Astrocyte (in vitro differentiated cells and primary cell): ENCODE results near the gene TNNI2. TPM values are rescaled to one million over a fixed set of nuclear protein-coding genes. Genes with fewer than 3 reads are reported as not detected.

ENCODE experiments used
- DNase-seq: peaks from one replicate; pipeline ENCODE4 v3.0.0-alpha.2; 2010; ENCODE audit warnings: low read depth
- FAIRE-seq: peaks from 2 replicates; lab custom pipeline; 2011; peaks lifted over from hg19 to GRCh38; lab: Jason Lieb, UNC
- H2AFZ ChIP-seq: 2 replicates; pipeline ENCODE4 v1.6.0; 2012; ENCODE audit warnings: low read depth, low read length, inconsistent platforms
- H3K27ac ChIP-seq: 2 replicates; pipeline ENCODE4 v1.5.1; 2011; ENCODE audit warnings: low read depth, low read length, inconsistent platforms
- H3K27me3 ChIP-seq: 2 replicates; pipeline ENCODE4 v1.6.0; 2011; ENCODE audit warnings: low read length, inconsistent platforms; ENCODE audit not compliant: insufficient read depth
- H3K36me3 ChIP-seq: 2 replicates; pipeline ENCODE4 v1.5.1; 2011; ENCODE audit warnings: low read length, inconsistent platforms; ENCODE audit not compliant: insufficient read depth
- H3K4me1 ChIP-seq: 2 replicates; pipeline ENCODE4 v1.5.1; 2011; ENCODE audit warnings: low read length, inconsistent platforms; ENCODE audit not compliant: insufficient read depth
- H3K4me2 ChIP-seq: 2 replicates; pipeline ENCODE4 v1.6.0; 2012; ENCODE audit warnings: low read length, inconsistent platforms
- H3K4me3 ChIP-seq: 2 replicates; pipeline ENCODE4 v1.5.1; 2011; ENCODE audit warnings: low read depth, mild to moderate bottlenecking, low read length, inconsistent platforms; ENCODE audit not compliant: insufficient read depth
- H3K79me2 ChIP-seq: 2 replicates; pipeline ENCODE4 v1.6.0; 2012; ENCODE audit warnings: mild to moderate bottlenecking, low read length, inconsistent platforms; ENCODE audit not compliant: insufficient read depth
- H3K9ac ChIP-seq: 2 replicates; pipeline ENCODE4 v1.6.0; 2012; ENCODE audit warnings: mild to moderate bottlenecking, low read length, inconsistent platforms
- H3K9me3 ChIP-seq: 2 replicates; pipeline ENCODE4 v1.5.1; 2012; ENCODE audit warnings: low read depth, mild to moderate bottlenecking, low read length, inconsistent platforms; ENCODE audit not compliant: insufficient read depth
- H4K20me1 ChIP-seq: 2 replicates; pipeline ENCODE4 v1.6.0; 2012; ENCODE audit warnings: low read length, inconsistent platforms; ENCODE audit not compliant: insufficient read depth
- H3K27ac Mint-ChIP-seq: one replicate; pipeline ENCODE4 v1.8.0; 2021; ENCODE audit warnings: mild to moderate bottlenecking, mixed read lengths; ENCODE audit not compliant: unreplicated experiment
- H3K27me3 Mint-ChIP-seq: one replicate; pipeline ENCODE4 v1.8.0; 2021; ENCODE audit warnings: low read depth, mixed read lengths; ENCODE audit not compliant: unreplicated experiment
- H3K36me3 Mint-ChIP-seq: one replicate; pipeline ENCODE4 v1.8.0; 2021; ENCODE audit warnings: low read depth, mixed read lengths; ENCODE audit not compliant: unreplicated experiment
- H3K4me1 Mint-ChIP-seq: one replicate; pipeline ENCODE4 v1.8.0; 2021; ENCODE audit warnings: low read depth, mixed read lengths; ENCODE audit not compliant: unreplicated experiment
- H3K4me3 Mint-ChIP-seq: one replicate; pipeline ENCODE4 v1.8.0; 2021; ENCODE audit warnings: mild to moderate bottlenecking, moderate library complexity, mixed read lengths; ENCODE audit not compliant: unreplicated experiment
- H3K9me3 Mint-ChIP-seq: one replicate; pipeline ENCODE4 v1.8.0; 2021; ENCODE audit warnings: mild to moderate bottlenecking, mixed read lengths; ENCODE audit not compliant: unreplicated experiment
- EZH2 ChIP-seq: IDR thresholded peaks from 2 replicates; pipeline ENCODE4 v1.6.1; 2012; ENCODE audit warnings: mild to moderate bottlenecking, low read length, inconsistent platforms; ENCODE audit not compliant: insufficient read depth
- total RNA-seq: library from RNA; stranded (reverse); gene quantifications from 2 replicates; pipeline ENCODE4 v1.2.1, GENCODE V29; 2021
- TF ChIP-seq, protein P1 (sequence below): IDR thresholded peaks from 2 replicates; pipeline ENCODE4 v1.5.1; 2011; ENCODE audit warnings: low read depth, mild to moderate bottlenecking, inconsistent platforms, low read length, moderate library complexity; ENCODE audit not compliant: insufficient read depth

The TNNI2 gene
- total RNA-seq, 1 donor from 2014 or later: not detected

DNA sequence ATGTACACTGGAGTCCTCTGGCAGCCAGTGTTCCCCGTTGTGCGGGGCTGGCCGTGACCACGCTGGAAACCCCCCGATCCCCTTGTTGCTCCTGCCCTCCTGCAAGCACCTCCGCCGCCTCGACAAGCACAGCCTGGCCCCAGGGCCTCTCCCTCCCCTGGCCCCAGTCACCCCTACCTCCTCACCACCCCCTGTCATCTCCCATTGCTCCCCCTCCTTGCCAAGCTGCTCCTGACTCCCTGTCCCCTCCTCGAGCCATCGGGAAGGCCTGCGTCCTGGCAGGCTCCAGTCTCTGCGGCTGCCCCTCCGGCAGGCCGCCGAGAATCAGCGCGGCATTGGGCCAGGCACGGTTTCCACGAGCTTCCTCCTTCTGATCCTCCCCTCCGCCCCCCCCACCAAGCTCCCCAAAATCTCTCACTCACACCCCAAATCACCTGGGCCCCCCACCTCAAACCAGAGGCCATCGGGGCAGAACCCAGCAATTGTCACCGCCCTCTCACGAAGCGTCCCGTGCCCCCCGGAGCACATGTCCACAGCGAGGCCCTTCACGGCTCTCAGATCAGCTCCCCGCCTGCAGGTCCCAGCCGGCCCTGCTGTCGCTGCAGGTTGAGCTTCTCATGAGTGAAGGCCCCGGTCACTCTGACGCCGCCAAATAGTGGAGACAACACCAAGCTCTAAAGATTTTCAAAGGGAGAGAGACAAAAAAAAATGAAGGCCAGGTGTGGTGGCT lies 8.4 kb downstream of the TNNI2 start:
- Mint-ChIP-seq H3K9me3 (no peaks in the 10 kb centered on the region), H3K36me3 (no peaks in the 10 kb centered on the region), H3K4me1 (no peaks in the 10 kb centered on the region), H3K4me3 (no peak overlapping the region), H3K27me3 (peaks cover 27% of the 10 kb centered on the region), H3K27ac (no peak overlapping the region)
- no peak for FAIRE-seq
- Histone ChIP-seq H4K20me1 (no peaks in the 10 kb centered on the region), H3K27ac (no peak overlapping the region), H3K79me2 (no peaks in the 10 kb centered on the region), H3K4me2 (no peak overlapping the region), H3K4me3 (no peak overlapping the region), H3K36me3 (no peaks in the 10 kb centered on the region), H3K4me1 (peaks cover 3% of the 10 kb centered on the region), H3K9me3 (no peaks in the 10 kb centered on the region), H2AFZ (no peak overlapping the region), H3K9ac (no peak overlapping the region), H3K27me3 (peaks cover 6% of the 10 kb centered on the region)
- DNase-seq: no peak
- TF ChIP-seq EZH2: no peak
- TF ChIP-seq, protein P1, sequence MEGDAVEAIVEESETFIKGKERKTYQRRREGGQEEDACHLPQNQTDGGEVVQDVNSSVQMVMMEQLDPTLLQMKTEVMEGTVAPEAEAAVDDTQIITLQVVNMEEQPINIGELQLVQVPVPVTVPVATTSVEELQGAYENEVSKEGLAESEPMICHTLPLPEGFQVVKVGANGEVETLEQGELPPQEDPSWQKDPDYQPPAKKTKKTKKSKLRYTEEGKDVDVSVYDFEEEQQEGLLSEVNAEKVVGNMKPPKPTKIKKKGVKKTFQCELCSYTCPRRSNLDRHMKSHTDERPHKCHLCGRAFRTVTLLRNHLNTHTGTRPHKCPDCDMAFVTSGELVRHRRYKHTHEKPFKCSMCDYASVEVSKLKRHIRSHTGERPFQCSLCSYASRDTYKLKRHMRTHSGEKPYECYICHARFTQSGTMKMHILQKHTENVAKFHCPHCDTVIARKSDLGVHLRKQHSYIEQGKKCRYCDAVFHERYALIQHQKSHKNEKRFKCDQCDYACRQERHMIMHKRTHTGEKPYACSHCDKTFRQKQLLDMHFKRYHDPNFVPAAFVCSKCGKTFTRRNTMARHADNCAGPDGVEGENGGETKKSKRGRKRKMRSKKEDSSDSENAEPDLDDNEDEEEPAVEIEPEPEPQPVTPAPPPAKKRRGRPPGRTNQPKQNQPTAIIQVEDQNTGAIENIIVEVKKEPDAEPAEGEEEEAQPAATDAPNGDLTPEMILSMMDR: no peak

DNA sequence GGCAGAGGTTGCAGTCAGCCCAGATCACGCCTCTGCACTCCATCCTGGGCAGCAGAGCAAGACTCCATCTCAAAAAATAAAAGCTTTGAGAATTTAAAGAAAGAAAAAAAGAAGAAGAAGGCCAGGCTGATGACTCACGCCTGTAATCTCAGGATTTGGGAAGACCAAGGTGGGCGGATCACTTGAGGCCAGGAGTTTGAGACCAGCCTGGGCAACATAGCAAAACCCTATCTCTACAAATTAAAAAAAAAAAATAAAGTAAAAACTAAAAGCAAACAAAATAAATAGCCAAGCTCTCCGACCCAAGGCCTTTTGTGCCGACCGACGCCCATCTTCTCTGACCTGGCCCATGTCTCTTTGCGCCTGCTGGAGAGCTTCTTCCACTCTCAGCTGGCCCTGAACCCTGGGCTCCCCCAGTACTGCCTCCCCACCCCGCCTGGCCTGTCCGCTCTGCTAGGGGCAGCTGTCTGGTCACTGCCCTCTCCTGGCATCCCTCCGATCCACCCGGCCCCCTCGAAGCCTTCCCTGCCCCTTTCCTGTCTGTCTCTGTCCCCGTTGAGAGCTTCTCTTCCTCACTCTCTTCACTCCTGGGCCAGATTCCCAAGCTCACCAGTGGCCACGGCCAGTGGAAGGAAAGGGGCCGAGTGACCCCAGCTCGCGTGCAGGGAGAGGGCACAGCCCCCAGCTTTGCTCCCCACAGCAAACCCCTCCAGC lies 9.3 kb downstream of the TNNI2 start:
- peaks cover 29% of the 10 kb centered on the region for H3K27me3 Mint-ChIP-seq
- no peaks in the 10 kb centered on the region for H3K4me1 Mint-ChIP-seq
- H3K4me3 Mint-ChIP-seq: no peak overlapping the region
- H3K36me3 Mint-ChIP-seq: no peaks in the 10 kb centered on the region
- H3K27ac Mint-ChIP-seq: no peak overlapping the region
- Histone ChIP-seq H4K20me1 (no peaks in the 10 kb centered on the region), H3K27ac (no peak overlapping the region), H3K9me3 (no peaks in the 10 kb centered on the region), H2AFZ (no peak overlapping the region), H3K9ac (no peak overlapping the region), H3K36me3 (no peaks in the 10 kb centered on the region), H3K4me3 (no peak overlapping the region), H3K4me2 (no peak overlapping the region), H3K79me2 (no peaks in the 10 kb centered on the region), H3K4me1 (peaks cover 3% of the 10 kb centered on the region), H3K27me3 (peaks cover 6% of the 10 kb centered on the region)
- TF ChIP-seq EZH2: no peak
- TF ChIP-seq, protein P1: no peak
- H3K9me3 Mint-ChIP-seq: no peaks in the 10 kb centered on the region
- FAIRE-seq (no peak), DNase-seq (no peak)
